ENCODE measurements around the gene PDCD7. TPM values are rescaled to one million over a fixed set of nuclear protein-coding genes. Genes with fewer than 3 reads are reported as not detected.

Gene PDCD7
- total RNA-seq, 1 experiment from 2014 or later: 26.2 TPM

DNA sequence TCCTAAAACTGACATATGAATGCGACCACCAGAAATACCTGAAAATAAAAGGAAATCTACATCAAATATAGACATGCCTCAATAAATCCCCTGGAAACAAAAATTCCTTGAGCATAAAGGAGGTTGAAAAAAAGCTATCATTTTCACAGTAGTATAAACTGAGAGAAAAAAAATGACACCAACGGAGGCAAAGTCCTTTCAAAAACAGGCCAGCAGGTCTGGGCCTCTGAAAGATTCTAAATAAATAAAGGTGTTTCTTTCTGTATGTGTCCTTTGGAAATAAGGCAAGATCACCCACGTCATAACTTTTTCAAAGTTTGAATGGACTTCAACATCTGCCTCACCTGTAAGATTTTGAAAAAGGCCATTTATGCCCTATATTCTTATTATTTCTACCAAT lies 46.6 kb upstream of the PDCD7 start:
- H3K27me3 Mint-ChIP-seq (ENCODE audit: insufficient read depth, unreplicated experiment): no peaks in the 10 kb centered on the region
- intact Hi-C loops (cut with micrococcal nuclease; ENCODE audit: unreplicated experiment): loop anchor here (5.0 kb wide), 1 partner anchor 48 kb away; the partner anchor contains the start of gene PDCD7
- no peaks in the 10 kb centered on the region for H3K9me3 ChIP-seq
- H3K9me3 Mint-ChIP-seq (ENCODE audit: unreplicated experiment): no peaks in the 10 kb centered on the region
- no TSS peak for BruUV-seq (replicated peaks)
- H3K36me3 ChIP-seq (ENCODE audit: control insufficient read depth, insufficient read depth, low read length): no peaks in the 10 kb centered on the region
- DNase-seq: no peak
- no peak overlapping the region for H3K4me3 Mint-ChIP-seq (ENCODE audit: unreplicated experiment)
- no peaks in the 10 kb centered on the region for H3K4me1 Mint-ChIP-seq (ENCODE audit: low read depth, unreplicated experiment)
- H3K36me3 Mint-ChIP-seq (ENCODE audit: insufficient read depth, unreplicated experiment): peaks cover 27% of the 10 kb centered on the region
- no peak overlapping the region for H3K27ac Mint-ChIP-seq (ENCODE audit: unreplicated experiment)
- no peak overlapping the region for H3K4me3 ChIP-seq (ENCODE audit: low read depth, low read length)
- H3K27me3 ChIP-seq (replicated peaks; ENCODE audit: control insufficient read depth, insufficient read depth, low read length): no peaks in the 10 kb centered on the region
- ChIA-PET POLR2A (no interaction called here), CTCF (no interaction called here)
- 0 out of 2 replicates have a peak, but pooled peaks cover 4% of the 10 kb centered on the region for H3K4me1 ChIP-seq
- TF ChIP-seq, protein P1, sequence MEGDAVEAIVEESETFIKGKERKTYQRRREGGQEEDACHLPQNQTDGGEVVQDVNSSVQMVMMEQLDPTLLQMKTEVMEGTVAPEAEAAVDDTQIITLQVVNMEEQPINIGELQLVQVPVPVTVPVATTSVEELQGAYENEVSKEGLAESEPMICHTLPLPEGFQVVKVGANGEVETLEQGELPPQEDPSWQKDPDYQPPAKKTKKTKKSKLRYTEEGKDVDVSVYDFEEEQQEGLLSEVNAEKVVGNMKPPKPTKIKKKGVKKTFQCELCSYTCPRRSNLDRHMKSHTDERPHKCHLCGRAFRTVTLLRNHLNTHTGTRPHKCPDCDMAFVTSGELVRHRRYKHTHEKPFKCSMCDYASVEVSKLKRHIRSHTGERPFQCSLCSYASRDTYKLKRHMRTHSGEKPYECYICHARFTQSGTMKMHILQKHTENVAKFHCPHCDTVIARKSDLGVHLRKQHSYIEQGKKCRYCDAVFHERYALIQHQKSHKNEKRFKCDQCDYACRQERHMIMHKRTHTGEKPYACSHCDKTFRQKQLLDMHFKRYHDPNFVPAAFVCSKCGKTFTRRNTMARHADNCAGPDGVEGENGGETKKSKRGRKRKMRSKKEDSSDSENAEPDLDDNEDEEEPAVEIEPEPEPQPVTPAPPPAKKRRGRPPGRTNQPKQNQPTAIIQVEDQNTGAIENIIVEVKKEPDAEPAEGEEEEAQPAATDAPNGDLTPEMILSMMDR (IDR thresholded peaks at IDR 0.05; ENCODE audit: insufficient read depth in 1 of 2, low read depth in 1 of 2, low read length in 1 of 2, severe bottlenecking in 1 of 2, unreplicated experiment in 1 of 2): no peak

DNA sequence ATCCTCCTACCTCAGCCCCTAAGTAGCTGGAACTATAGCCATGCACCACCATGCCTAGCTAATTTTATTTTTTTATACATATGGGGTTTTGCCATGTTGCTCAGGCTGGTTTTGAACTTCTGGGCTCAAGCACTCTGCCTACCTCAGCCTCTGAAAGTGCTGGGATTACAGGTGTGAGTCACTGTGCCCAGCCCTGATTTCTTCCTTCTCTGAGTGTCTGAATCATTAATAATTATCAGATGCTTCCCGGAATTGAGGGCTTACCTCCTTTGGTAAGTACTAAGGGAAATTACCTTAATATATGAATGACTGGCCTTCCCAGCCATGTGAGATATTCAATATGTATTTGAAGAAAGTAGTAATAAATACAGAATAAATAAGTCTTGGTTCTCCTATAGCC lies 44.3 kb upstream of the PDCD7 start:
- H3K9me3 ChIP-seq: no peaks in the 10 kb centered on the region
- no peaks in the 10 kb centered on the region for H3K27me3 Mint-ChIP-seq (ENCODE audit: insufficient read depth, unreplicated experiment)
- CTCF ChIA-PET: no interaction called here
- peaks cover 14% of the 10 kb centered on the region for H3K4me1 ChIP-seq
- H3K36me3 ChIP-seq (ENCODE audit: control insufficient read depth, insufficient read depth, low read length): no peaks in the 10 kb centered on the region
- intact Hi-C loops (cut with micrococcal nuclease; ENCODE audit: unreplicated experiment): no loop called here
- H3K4me3 Mint-ChIP-seq (ENCODE audit: unreplicated experiment): no peak overlapping the region
- peaks cover 38% of the 10 kb centered on the region for H3K36me3 Mint-ChIP-seq (ENCODE audit: insufficient read depth, unreplicated experiment)
- POLR2A ChIA-PET: interaction anchor here (0.5 kb wide), 1 partner anchor 43 kb away, joined by 6 read pairs; no protein-coding TSS in a partner anchor
- BruUV-seq (replicated peaks): no TSS peak
- DNase-seq: no peak
- no peak overlapping the region for H3K4me3 ChIP-seq (ENCODE audit: low read depth, low read length)
- TF ChIP-seq, protein P1 (IDR thresholded peaks at IDR 0.05; ENCODE audit: insufficient read depth in 1 of 2, low read depth in 1 of 2, low read length in 1 of 2, severe bottlenecking in 1 of 2, unreplicated experiment in 1 of 2): no peak
- no peaks in the 10 kb centered on the region for H3K27me3 ChIP-seq (replicated peaks; ENCODE audit: control insufficient read depth, insufficient read depth, low read length)
- no peaks in the 10 kb centered on the region for H3K9me3 Mint-ChIP-seq (ENCODE audit: unreplicated experiment)
- H3K4me1 Mint-ChIP-seq (ENCODE audit: low read depth, unreplicated experiment): no peaks in the 10 kb centered on the region
- no peak overlapping the region for H3K27ac Mint-ChIP-seq (ENCODE audit: unreplicated experiment)

- no peaks in the 10 kb centered on the region for H3K36me3 ChIP-seq (ENCODE audit: control insufficient read depth, insufficient read depth, low read length)
- peaks cover 54% of the 10 kb centered on the region for H3K36me3 Mint-ChIP-seq (ENCODE audit: insufficient read depth, unreplicated experiment)
- no peak overlapping the region for H3K4me3 Mint-ChIP-seq (ENCODE audit: unreplicated experiment)
- H3K27me3 ChIP-seq (replicated peaks; ENCODE audit: control insufficient read depth, insufficient read depth, low read length): no peaks in the 10 kb centered on the region
- intact Hi-C loops (cut with micrococcal nuclease; ENCODE audit: unreplicated experiment): no loop called here
- TF ChIP-seq, protein P1 (IDR thresholded peaks at IDR 0.05; ENCODE audit: insufficient read depth in 1 of 2, low read depth in 1 of 2, low read length in 1 of 2, severe bottlenecking in 1 of 2, unreplicated experiment in 1 of 2): no peak
- ChIA-PET CTCF (no interaction called here), POLR2A (no interaction called here)
- H3K27ac Mint-ChIP-seq (ENCODE audit: unreplicated experiment): no peak overlapping the region
- peaks cover 26% of the 10 kb centered on the region for H3K4me1 ChIP-seq
- H3K27me3 Mint-ChIP-seq (ENCODE audit: insufficient read depth, unreplicated experiment): no peaks in the 10 kb centered on the region
- H3K4me1 Mint-ChIP-seq (ENCODE audit: low read depth, unreplicated experiment): no peaks in the 10 kb centered on the region
- no peak overlapping the region for H3K4me3 ChIP-seq (ENCODE audit: low read depth, low read length)
- no TSS peak for BruUV-seq (replicated peaks)
- no peaks in the 10 kb centered on the region for H3K9me3 ChIP-seq
- DNase-seq: no peak
- no peaks in the 10 kb centered on the region for H3K9me3 Mint-ChIP-seq (ENCODE audit: unreplicated experiment)
These were observed 42.4 kb upstream of the PDCD7 start for GRCh38 chr15:65176056-65176455.
